ENCODE measurements around the gene AXL. TPM values are rescaled to one million over a fixed set of nuclear protein-coding genes. Genes with fewer than 3 reads are reported as not detected.

The AXL gene
- total and polyA plus RNA-seq, 2 of the 8 experiments (the other 6 are each of a cell fraction or from before 2014, with no cell fraction given) = 35.3 to 51.0 TPM

- no peak overlapping the region for H2BK120ac ChIP-seq (replicated peaks; ENCODE audit: low read depth, low read length)
- H3K23ac ChIP-seq (ENCODE audit: insufficient read length) = no peak overlapping the region
- H3K14ac ChIP-seq (ENCODE audit: insufficient read length) = no peak overlapping the region
- H2BK12ac ChIP-seq (ENCODE audit: low read depth, low read length) = no peak overlapping the region
- no peaks in the 10 kb centered on the region for H4K20me1 ChIP-seq (replicated peaks in 1 of 2; ENCODE audit: control insufficient read depth in 1 of 2, insufficient read depth in 2 of 2, low read length in 2 of 2)
- H3K4me3 ChIP-seq (ENCODE audit: extremely low read depth in 1 of 4, insufficient read depth in 2 of 4, low read depth in 3 of 4, low read length in 4 of 4) = no peak overlapping the region
- POLR2A ChIA-PET (ENCODE audit: partially characterized antibody) = interaction anchor here (5.1 kb wide), 1 partner anchor 10 kb away, joined by 28 read pairs; no protein-coding TSS in a partner anchor
- H3K27ac ChIP-seq (ENCODE audit: low read depth, low read length) = no peak overlapping the region
- H4K91ac ChIP-seq (replicated peaks; ENCODE audit: insufficient read length, low read length) = no peak overlapping the region
- H3K27me3 ChIP-seq (replicated peaks in 1 of 4; ENCODE audit: control insufficient read depth in 3 of 4, extremely low read depth in 1 of 4, insufficient read depth in 3 of 4, low read length in 3 of 4) = no peaks in the 10 kb centered on the region
- no peak overlapping the region for H4K8ac ChIP-seq (ENCODE audit: extremely low read depth, insufficient read depth, low read length)
- no peaks in the 10 kb centered on the region for H3K79me1 ChIP-seq (ENCODE audit: low read depth, low read length)
- no peak overlapping the region for H2AK5ac ChIP-seq (ENCODE audit: low read depth, low read length)
- no peak overlapping the region for H3K9ac ChIP-seq (replicated peaks in 1 of 4; ENCODE audit: extremely low read depth in 1 of 4, low read depth in 3 of 4, low read length in 3 of 4)
- H2BK5ac ChIP-seq (ENCODE audit: low read depth, low read length) = no peak overlapping the region
- DNase-seq (ENCODE audit: low read depth in 1 of 2, low spot score in 2 of 2) (no peak), FAIRE-seq (no peak)
- H3K79me2 ChIP-seq (ENCODE audit: control insufficient read depth in 1 of 2, insufficient read depth in 2 of 2, low read length in 2 of 2) = no peaks in the 10 kb centered on the region
- H3K4ac ChIP-seq (replicated peaks; ENCODE audit: insufficient read length, low read depth, low read length) = no peak overlapping the region
- WGBS, 2 experiments (ENCODE audit: extremely low coverage in 1 of 2, insufficient coverage in 1 of 2, insufficient read length in 1 of 2, insufficient replicate concordance in 2 of 2, low coverage in 1 of 2, low lambda C conversion rate in 2 of 2, missing lambda C conversion rate in 1 of 2) = 92% methylated on average over 3 of the region's 3 CpGs; no CpG with 5 or more reads in 1 of the 2 experiments
- H3K4me1 ChIP-seq (replicated peaks in 1 of 4; ENCODE audit: control insufficient read depth in 3 of 4, insufficient read depth in 4 of 4, low read length in 3 of 4) = no peaks in the 10 kb centered on the region
- H3K4me2 ChIP-seq (ENCODE audit: insufficient read depth in 1 of 2, low read depth in 2 of 2, low read length in 2 of 2) = no peak overlapping the region
- no peak overlapping the region for H2BK20ac ChIP-seq (ENCODE audit: low read length)
- H3K36me3 ChIP-seq (ENCODE audit: control insufficient read depth in 2 of 4, insufficient read depth in 4 of 4, low read length in 3 of 4) = peaks cover 18 to 55% (median 31%) of the 10 kb centered on the region in 4 experiments; a peak in 7 of 8 replicates
- H2BK15ac ChIP-seq (ENCODE audit: low read length) = no peak overlapping the region
- no peak overlapping the region for H2AFZ ChIP-seq (ENCODE audit: low read length)
- H3K18ac ChIP-seq (ENCODE audit: extremely low read depth, low read length) = no peak overlapping the region
- H3K56ac ChIP-seq (replicated peaks; ENCODE audit: insufficient read length, low read depth, low read length) = no peak overlapping the region
- H3K23me2 ChIP-seq (ENCODE audit: low read depth, low read length) = peaks cover under 1% of the 10 kb centered on the region; the same call in 1 of the 2 replicates
- CTCF ChIA-PET (ENCODE audit: partially characterized antibody) = no interaction called here
- no peaks in the 10 kb centered on the region for H3K9me3 ChIP-seq (ENCODE audit: insufficient read depth in 2 of 2, low read depth in 1 of 2, low read length in 1 of 2)
- H4K5ac ChIP-seq (ENCODE audit: insufficient read length, low read depth, low read length) = no peak overlapping the region
- no peak for TF ChIP-seq MAFK (IDR thresholded peaks at IDR 0.05; ENCODE audit: low read depth, low read length)
- no peak for TF ChIP-seq CHD2 (IDR thresholded peaks at IDR 0.05; ENCODE audit: low read length)
- no peak for TF ChIP-seq TCF12 (IDR thresholded peaks at IDR 0.05; ENCODE audit: low read depth, low read length)
- TF ChIP-seq TAF1 (IDR thresholded peaks at IDR 0.05; ENCODE audit: low read depth, low read length) = no peak
These were observed 26.8 kb downstream of the AXL start for GRCh38 chr19:41245843-41246242.

All from H1 (cell line).